SK-N-SH (cell line): ENCODE data around the gene CDK3. TPM values are rescaled to one million over a fixed set of nuclear protein-coding genes. Genes with fewer than 3 reads are reported as not detected.

ENCODE experiments used
- CTCF ChIA-PET: fragments of 300-600, 350-600 bp; formaldehyde crosslinking; extraction: SDS; loops from one replicate; lab custom pipeline; 2021; lab: Yijun Ruan, JAX
- POLR2A ChIA-PET: fragments of 350-600 bp; sonication (Branson Sonifier 250); formaldehyde crosslinking; extraction: SDS; loops from one replicate; lab custom pipeline; 2020; ENCODE audit warnings: antibody characterized with exemption, inconsistent platforms; lab: Yijun Ruan, JAX
- DNase-seq: peaks from one replicate; pipeline ENCODE4 v3.0.0; 2012
- H2AFZ ChIP-seq: fragments of 200-600 bp; sonication (generic); 2 replicates; pipeline ENCODE4 v1.8.1; 2016; ENCODE audit warnings: antibody characterized with exemption, mild to moderate bottlenecking, low read depth
- H3F3A ChIP-seq: fragments of 200-600 bp; sonication (generic); replicated peaks from 2 replicates; pipeline ENCODE3; 2016; ENCODE audit warnings: antibody characterized with exemption, mild to moderate bottlenecking; ENCODE audit not compliant: insufficient read depth
- H3K27ac ChIP-seq, 2 experiments: fragments of 200-500 bp in 1 of 2; fragments of 200-600 bp in 1 of 2; sonication (Bioruptor generic) in 1 of 2; sonication (generic), shearing (Covaris generic) in 1 of 2; 2 replicates each; pipeline versions ENCODE4 v1.5.1 to v1.6.1; 2014 to 2016; ENCODE audit warnings: low read depth in 2 of 2, inconsistent platforms in 1 of 2, low read length in 1 of 2, mild to moderate bottlenecking in 1 of 2, mixed read lengths in 1 of 2
- H3K27me3 ChIP-seq: fragments of 200-600 bp; sonication (generic), shearing (Covaris generic); 2 replicates; pipeline ENCODE4 v1.6.1; 2016; ENCODE audit warnings: mixed run types; ENCODE audit not compliant: insufficient read depth
- H3K36me3 ChIP-seq, 2 experiments: fragments of 200-500 bp in 1 of 2; fragments of 200-600 bp in 1 of 2; sonication (Bioruptor generic) in 1 of 2; sonication (generic) in 1 of 2; replicated peaks in 1 of 2; 2 replicates each; pipeline versions ENCODE3 to v1.5.1; 2014 to 2016; ENCODE audit warnings: low read length in 1 of 2, mild to moderate bottlenecking in 1 of 2; ENCODE audit not compliant: insufficient read depth in 2 of 2, control insufficient read depth in 1 of 2
- H3K4me1 ChIP-seq, 2 experiments: fragments of 200-500 bp in 1 of 2; fragments of 200-600 bp in 1 of 2; sonication (Bioruptor generic) in 1 of 2; sonication (generic), shearing (Covaris generic) in 1 of 2; 2 replicates each; pipeline versions ENCODE4 v1.5.1 to v1.6.1; 2014 to 2016; ENCODE audit warnings: low read depth in 1 of 2, low read length in 1 of 2, mixed run types in 1 of 2; ENCODE audit not compliant: insufficient read depth in 2 of 2, control insufficient read depth in 1 of 2
- H3K4me2 ChIP-seq: fragments of 200-600 bp; sonication (generic), shearing (Covaris generic); 2 replicates; pipeline ENCODE4 v1.6.1; 2017; ENCODE audit warnings: mixed run types
- H3K4me3 ChIP-seq, 2 experiments: fragments of 200-500 bp in 1 of 2; fragments of 200-600 bp in 1 of 2; sonication (Bioruptor generic) in 1 of 2; sonication (generic), shearing (Covaris generic) in 1 of 2; 2 replicates each; pipeline versions ENCODE4 v1.5.1 to v1.8.1; 2014 to 2016; ENCODE audit warnings: low read depth in 2 of 2, inconsistent platforms in 1 of 2, low read length in 1 of 2, mild to moderate bottlenecking in 1 of 2, mixed read lengths in 1 of 2, moderate library complexity in 1 of 2
- H3K79me2 ChIP-seq: fragments of 200-600 bp; sonication (generic); 2 replicates; pipeline ENCODE4 v1.8.1; 2017; ENCODE audit warnings: mild to moderate bottlenecking; ENCODE audit not compliant: insufficient read depth
- H3K9ac ChIP-seq: fragments of 200-600 bp; sonication (generic); 2 replicates; pipeline ENCODE4 v1.6.1; 2017; ENCODE audit warnings: mixed run types
- H3K9me2 ChIP-seq: fragments of 200-600 bp; sonication (generic); 2 replicates; pipeline ENCODE4 v1.6.1; 2017; ENCODE audit warnings: mixed run types
- H3K9me3 ChIP-seq: fragments of 200-600 bp; sonication (generic); 2 replicates; pipeline ENCODE4 v1.6.1; 2017; ENCODE audit warnings: mixed run types, mild to moderate bottlenecking, moderate library complexity
- H4K20me1 ChIP-seq: fragments of 200-600 bp; sonication (generic); 2 replicates; pipeline ENCODE4 v1.6.1; 2017; ENCODE audit warnings: mild to moderate bottlenecking, mixed run types; ENCODE audit not compliant: insufficient read depth
- CHD2 ChIP-seq: fragments of 150-350 bp; IDR thresholded peaks from 2 replicates; pipeline ENCODE4 v1.6.1; 2018; ENCODE audit warnings: low read length; ENCODE audit not compliant: partially characterized antibody
- EZH2phosphoT487 ChIP-seq: fragments of 200-600 bp; sonication (generic); IDR thresholded peaks from 2 replicates; pipeline ENCODE4 v1.6.1; 2017; ENCODE audit warnings: low read depth, mixed run types, mild to moderate bottlenecking, antibody characterized with exemption, moderate library complexity, borderline replicate concordance
- FOSL2 ChIP-seq: IDR thresholded peaks from 2 replicates; pipeline ENCODE4 v1.4.0; 2012; ENCODE audit warnings: low read depth, mild to moderate bottlenecking, moderate library complexity, borderline replicate concordance
- GATA2 ChIP-seq: sonication (generic); formaldehyde crosslinking; IDR thresholded peaks from 2 replicates; pipeline ENCODE4 v1.5.0; 2020; ENCODE audit warnings: mild to moderate bottlenecking, missing genetic modification reagents
- MEF2A ChIP-seq: IDR thresholded peaks from 2 replicates; pipeline ENCODE4 v1.4.0; 2012; ENCODE audit warnings: low read depth, borderline replicate concordance
- NRF1 ChIP-seq: IDR thresholded peaks from 2 replicates; pipeline ENCODE4 v1.6.1; 2012; ENCODE audit warnings: low read depth, mild to moderate bottlenecking, low read length
- POLR2AphosphoS5 ChIP-seq: IDR thresholded peaks from 2 replicates; pipeline ENCODE4 v1.6.1; 2012; ENCODE audit warnings: low read depth, low read length
- RCOR1 ChIP-seq: fragments of 150-350 bp; IDR thresholded peaks from 2 replicates; pipeline ENCODE4 v1.6.1; 2017; ENCODE audit warnings: antibody characterized with exemption, low read length
- RXRA ChIP-seq: IDR thresholded peaks from 2 replicates; pipeline ENCODE4 v1.4.0; 2012; ENCODE audit warnings: low read depth, mild to moderate bottlenecking, borderline replicate concordance
- SIN3A ChIP-seq: IDR thresholded peaks from 2 replicates; pipeline ENCODE4 v1.6.1; 2012; ENCODE audit warnings: low read depth, mild to moderate bottlenecking, low read length, moderate library complexity, borderline replicate concordance
- SMC3 ChIP-seq: IDR thresholded peaks from 2 replicates; pipeline ENCODE4 v1.6.1; 2012; ENCODE audit warnings: low read depth, low read length, improper control_type of control experiment
- TAF1 ChIP-seq: IDR thresholded peaks from 2 replicates; pipeline ENCODE4 v1.6.1; 2012; ENCODE audit warnings: low read depth, mild to moderate bottlenecking, low read length, moderate library complexity, borderline replicate concordance
- TEAD4 ChIP-seq: IDR thresholded peaks from 2 replicates; pipeline ENCODE4 v1.4.0; 2012; ENCODE audit warnings: mild to moderate bottlenecking, borderline replicate concordance; ENCODE audit not compliant: insufficient read depth
- WGBS: methylation state at CpG from one replicate; pipeline ENCODE4 v1.1.6; 2017; ENCODE audit warnings: low lambda C conversion rate; 5-methylcytosine and 5-hydroxymethylcytosine counted together
- polyA plus RNA-seq, 3 experiments: library from polyadenylated mRNA; depleted of rRNA; stranded (reverse); fragments of >200 nt; gene quantifications; 2 replicates each; pipeline ENCODE4 v1.2.3, GENCODE V29; 2012
- TF ChIP-seq, protein P1 (sequence below): IDR thresholded peaks from 2 replicates; pipeline ENCODE4; 2012
- TF ChIP-seq, protein P2 (sequence below): IDR thresholded peaks from 2 replicates; pipeline ENCODE4 v1.4.0; 2012; ENCODE audit warnings: low read depth, borderline replicate concordance
- TF ChIP-seq, protein P3 (sequence below): fragments of 150-350 bp; IDR thresholded peaks from 2 replicates; pipeline ENCODE4 v1.6.1; 2016; ENCODE audit warnings: mild to moderate bottlenecking, low read depth, low read length
- TF ChIP-seq, protein P4 (sequence below): fragments of 150-350 bp; IDR thresholded peaks from 2 replicates; pipeline ENCODE4 v1.6.1; 2017; ENCODE audit warnings: antibody characterized with exemption, low read length, low read depth, borderline replicate concordance
- TF ChIP-seq, protein P5 (sequence below): IDR thresholded peaks from 2 replicates; pipeline ENCODE4 v1.4.0; 2012; ENCODE audit warnings: low read depth, borderline replicate concordance
- TF ChIP-seq, protein P6 (sequence below): IDR thresholded peaks from 2 replicates; pipeline ENCODE4 v1.4.0; 2012; ENCODE audit warnings: low read depth

The CDK3 gene
- polyA plus RNA-seq, 1 of the 3 experiments (the other 2 are of a cell fraction), result 14.6 TPM

DNA sequence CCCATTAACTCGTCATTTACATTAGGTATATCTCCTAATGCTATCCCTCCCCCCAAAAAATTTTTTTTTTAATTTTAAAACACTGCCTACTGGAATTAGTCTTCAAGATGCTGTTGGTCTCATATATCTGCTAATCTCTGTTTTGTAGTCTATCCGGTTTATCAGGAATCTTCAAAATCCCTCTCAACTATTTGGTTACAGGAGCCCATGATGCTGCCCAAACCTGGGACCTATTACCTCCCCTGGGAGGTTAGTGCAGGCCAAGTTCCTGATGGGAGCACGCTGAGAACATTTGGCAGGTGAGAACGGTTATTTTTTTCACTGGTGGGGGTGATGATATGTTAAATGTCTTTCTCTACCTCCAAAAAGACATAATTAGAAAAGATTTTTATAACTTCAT is 14.7 kb upstream of the CDK3 start:
- Histone ChIP-seq H3F3A (peaks cover 32% of the 10 kb centered on the region), H3K9ac (no peak overlapping the region), H4K20me1 (no peaks in the 10 kb centered on the region), H3K4me3 (no peak overlapping the region), H3K9me2 (no peaks in the 10 kb centered on the region), H3K4me1 (peaks cover 0 to 9% of the 10 kb centered on the region in 2 experiments; a peak in 2 of 4 replicates), H3K36me3 (no peaks in the 10 kb centered on the region), H3K79me2 (peaks cover 6% of the 10 kb centered on the region; the same call in 1 of the 2 replicates), H3K27ac (no peak overlapping the region), H3K9me3 (no peaks in the 10 kb centered on the region), H2AFZ (no peak overlapping the region), H3K4me2 (no peak overlapping the region), H3K27me3 (no peaks in the 10 kb centered on the region)
- 97% methylated on average over 4 of the region's 4 CpGs for WGBS
- DNase-seq, result no peak
- ChIA-PET CTCF (interaction anchor here (0.7 to 3.2 kb wide), 3 partner anchors 15 to 23 kb away, joined by 5 to 21 read pairs (median 12); partner anchors contain the start of gene CDK3), POLR2A (no interaction called here)
- TF ChIP-seq TEAD4, result no peak
- TF ChIP-seq, protein P1, sequence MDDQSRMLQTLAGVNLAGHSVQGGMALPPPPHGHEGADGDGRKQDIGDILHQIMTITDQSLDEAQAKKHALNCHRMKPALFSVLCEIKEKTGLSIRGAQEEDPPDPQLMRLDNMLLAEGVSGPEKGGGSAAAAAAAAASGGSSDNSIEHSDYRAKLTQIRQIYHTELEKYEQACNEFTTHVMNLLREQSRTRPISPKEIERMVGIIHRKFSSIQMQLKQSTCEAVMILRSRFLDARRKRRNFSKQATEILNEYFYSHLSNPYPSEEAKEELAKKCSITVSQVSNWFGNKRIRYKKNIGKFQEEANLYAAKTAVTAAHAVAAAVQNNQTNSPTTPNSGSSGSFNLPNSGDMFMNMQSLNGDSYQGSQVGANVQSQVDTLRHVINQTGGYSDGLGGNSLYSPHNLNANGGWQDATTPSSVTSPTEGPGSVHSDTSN, result no peak
- TF ChIP-seq, protein P2, sequence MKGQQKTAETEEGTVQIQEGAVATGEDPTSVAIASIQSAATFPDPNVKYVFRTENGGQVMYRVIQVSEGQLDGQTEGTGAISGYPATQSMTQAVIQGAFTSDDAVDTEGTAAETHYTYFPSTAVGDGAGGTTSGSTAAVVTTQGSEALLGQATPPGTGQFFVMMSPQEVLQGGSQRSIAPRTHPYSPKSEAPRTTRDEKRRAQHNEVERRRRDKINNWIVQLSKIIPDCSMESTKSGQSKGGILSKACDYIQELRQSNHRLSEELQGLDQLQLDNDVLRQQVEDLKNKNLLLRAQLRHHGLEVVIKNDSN, result no peak
- no peak for TF ChIP-seq NRF1
- no peak for TF ChIP-seq SMC3
- TF ChIP-seq GATA2 (CRISPR knock-in tag), result no peak
- TF ChIP-seq, protein P3, sequence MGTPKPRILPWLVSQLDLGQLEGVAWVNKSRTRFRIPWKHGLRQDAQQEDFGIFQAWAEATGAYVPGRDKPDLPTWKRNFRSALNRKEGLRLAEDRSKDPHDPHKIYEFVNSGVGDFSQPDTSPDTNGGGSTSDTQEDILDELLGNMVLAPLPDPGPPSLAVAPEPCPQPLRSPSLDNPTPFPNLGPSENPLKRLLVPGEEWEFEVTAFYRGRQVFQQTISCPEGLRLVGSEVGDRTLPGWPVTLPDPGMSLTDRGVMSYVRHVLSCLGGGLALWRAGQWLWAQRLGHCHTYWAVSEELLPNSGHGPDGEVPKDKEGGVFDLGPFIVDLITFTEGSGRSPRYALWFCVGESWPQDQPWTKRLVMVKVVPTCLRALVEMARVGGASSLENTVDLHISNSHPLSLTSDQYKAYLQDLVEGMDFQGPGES, result no peak
- TF ChIP-seq RCOR1, result no peak
- TF ChIP-seq MEF2A, result no peak
- no peak for TF ChIP-seq TAF1

DNA sequence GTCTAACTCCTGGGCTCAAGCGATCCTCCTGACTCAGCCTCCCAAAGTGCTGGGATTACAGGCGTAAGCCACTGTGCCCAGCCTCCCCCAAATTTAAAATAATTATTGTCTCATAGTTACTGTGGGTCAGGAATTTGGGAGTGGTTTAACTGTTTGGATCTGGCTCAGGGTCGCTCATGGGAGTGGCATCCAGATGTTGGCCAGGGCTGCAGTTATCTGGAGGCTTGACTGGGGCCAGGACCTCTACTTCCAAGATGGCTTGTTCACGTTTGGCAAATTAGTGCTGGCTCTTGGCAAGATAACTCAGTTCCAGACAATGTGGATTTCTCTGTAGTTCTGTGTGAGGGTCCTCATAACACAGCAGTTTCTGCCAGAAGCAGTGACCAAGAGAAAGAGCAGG is 13.6 kb upstream of the CDK3 start:
- no peak overlapping the region for H3K4me3 ChIP-seq
- CTCF ChIA-PET, result interaction anchor here (1.9 kb wide), 1 partner anchor 82 kb away, joined by 6 read pairs; no protein-coding TSS in a partner anchor
- POLR2A ChIA-PET, result no interaction called here
- TF ChIP-seq FOSL2, result no peak
- no peak for TF ChIP-seq POLR2AphosphoS5
- TF ChIP-seq SIN3A, result no peak
- no peak for TF ChIP-seq EZH2phosphoT487
- TF ChIP-seq, protein P4, sequence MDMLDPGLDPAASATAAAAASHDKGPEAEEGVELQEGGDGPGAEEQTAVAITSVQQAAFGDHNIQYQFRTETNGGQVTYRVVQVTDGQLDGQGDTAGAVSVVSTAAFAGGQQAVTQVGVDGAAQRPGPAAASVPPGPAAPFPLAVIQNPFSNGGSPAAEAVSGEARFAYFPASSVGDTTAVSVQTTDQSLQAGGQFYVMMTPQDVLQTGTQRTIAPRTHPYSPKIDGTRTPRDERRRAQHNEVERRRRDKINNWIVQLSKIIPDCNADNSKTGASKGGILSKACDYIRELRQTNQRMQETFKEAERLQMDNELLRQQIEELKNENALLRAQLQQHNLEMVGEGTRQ, result no peak
- TF ChIP-seq CHD2, result no peak
- TF ChIP-seq, protein P5, sequence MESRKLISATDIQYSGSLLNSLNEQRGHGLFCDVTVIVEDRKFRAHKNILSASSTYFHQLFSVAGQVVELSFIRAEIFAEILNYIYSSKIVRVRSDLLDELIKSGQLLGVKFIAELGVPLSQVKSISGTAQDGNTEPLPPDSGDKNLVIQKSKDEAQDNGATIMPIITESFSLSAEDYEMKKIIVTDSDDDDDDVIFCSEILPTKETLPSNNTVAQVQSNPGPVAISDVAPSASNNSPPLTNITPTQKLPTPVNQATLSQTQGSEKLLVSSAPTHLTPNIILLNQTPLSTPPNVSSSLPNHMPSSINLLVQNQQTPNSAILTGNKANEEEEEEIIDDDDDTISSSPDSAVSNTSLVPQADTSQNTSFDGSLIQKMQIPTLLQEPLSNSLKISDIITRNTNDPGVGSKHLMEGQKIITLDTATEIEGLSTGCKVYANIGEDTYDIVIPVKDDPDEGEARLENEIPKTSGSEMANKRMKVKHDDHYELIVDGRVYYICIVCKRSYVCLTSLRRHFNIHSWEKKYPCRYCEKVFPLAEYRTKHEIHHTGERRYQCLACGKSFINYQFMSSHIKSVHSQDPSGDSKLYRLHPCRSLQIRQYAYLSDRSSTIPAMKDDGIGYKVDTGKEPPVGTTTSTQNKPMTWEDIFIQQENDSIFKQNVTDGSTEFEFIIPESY, result no peak
- TF ChIP-seq NRF1, result no peak
- TF ChIP-seq, protein P6, sequence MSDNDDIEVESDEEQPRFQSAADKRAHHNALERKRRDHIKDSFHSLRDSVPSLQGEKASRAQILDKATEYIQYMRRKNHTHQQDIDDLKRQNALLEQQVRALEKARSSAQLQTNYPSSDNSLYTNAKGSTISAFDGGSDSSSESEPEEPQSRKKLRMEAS, result no peak
- no peak for TF ChIP-seq GATA2 (CRISPR knock-in tag)
- no peak for TF ChIP-seq RXRA
- TF ChIP-seq RCOR1, result no peak

More for the DNA sequence above, 13.6 kb upstream of the CDK3 start:
- no peak for DNase-seq
- WGBS, result 89% methylated on average over 4 of the region's 4 CpGs
- no peaks in the 10 kb centered on the region for H3K79me2 ChIP-seq
- no peaks in the 10 kb centered on the region for H3K9me3 ChIP-seq
- H3K4me1 ChIP-seq, result peaks cover 0 to 9% of the 10 kb centered on the region in 2 experiments; a peak in 2 of 4 replicates
- H3K4me2 ChIP-seq, result no peak overlapping the region
- no peaks in the 10 kb centered on the region for H3K27me3 ChIP-seq
- H3K9me2 ChIP-seq, result no peaks in the 10 kb centered on the region
- no peak overlapping the region for H2AFZ ChIP-seq
- H3K9ac ChIP-seq, result no peak overlapping the region
- peaks cover 0 to 3% of the 10 kb centered on the region in 2 experiments for H3K36me3 ChIP-seq
- H3F3A ChIP-seq, result peaks cover 21% of the 10 kb centered on the region
- no peaks in the 10 kb centered on the region for H4K20me1 ChIP-seq
- no peak overlapping the region for H3K27ac ChIP-seq
